Measurements from ENCODE around the gene DIPK1B.

DIPK1B gene

DNA sequence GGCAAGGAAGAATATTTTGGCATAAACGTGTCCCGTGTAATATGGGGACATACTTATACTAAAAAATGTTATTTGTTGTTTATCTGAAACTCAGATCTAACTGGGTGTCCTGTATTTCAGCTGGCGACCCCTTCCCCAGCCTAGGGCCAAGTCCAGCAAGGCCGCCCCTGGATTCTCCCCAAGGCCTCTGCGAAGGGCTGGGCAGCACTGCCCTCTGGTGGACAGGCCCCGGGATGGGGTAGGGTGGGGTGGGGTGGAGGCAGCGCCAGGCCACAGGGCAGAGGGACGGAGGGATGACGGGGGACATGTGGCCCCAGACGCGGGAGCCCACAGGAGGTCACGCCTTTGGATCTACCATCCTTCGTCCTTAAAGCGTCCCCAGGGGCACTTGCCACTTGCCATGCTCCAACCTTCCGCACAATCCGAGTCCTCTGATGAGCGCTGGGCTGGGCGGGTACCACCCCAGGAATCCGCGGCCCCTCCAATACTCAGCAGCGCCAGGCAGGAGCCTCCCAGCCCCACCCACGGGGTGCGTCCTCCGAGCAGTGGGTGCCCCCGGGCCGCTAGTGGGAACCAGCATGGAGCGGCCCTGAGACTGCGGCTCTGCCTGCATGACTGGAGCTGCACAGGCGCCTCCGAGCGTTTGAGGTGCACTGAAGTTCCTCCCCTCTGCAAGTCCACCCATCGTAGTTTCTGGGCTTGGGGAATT is 18.1 kb upstream of the DIPK1B start:
- peak; percentile 6 to 43 for DNase-seq
- Histone ChIP-seq H2BK120ac (ENCODE audit: insufficient read depth, low read length, poor library complexity) (no peak overlapping the region), H2AK5ac (ENCODE audit: low read length) (no peak overlapping the region), H3K9ac (ENCODE audit: low read length) (no peak overlapping the region), H3K4me1 (ENCODE audit: control insufficient read depth in 1 of 2, insufficient read depth in 2 of 2, low read length in 2 of 2) (peaks cover 3 to 9% of the 10 kb centered on the region in 2 experiments), H2BK12ac (ENCODE audit: low read length) (no peak overlapping the region), H3K79me1 (ENCODE audit: low read length) (no peaks in the 10 kb centered on the region), H3K27me3 (ENCODE audit: insufficient read depth, low read length) (no peaks in the 10 kb centered on the region), H2AFZ (ENCODE audit: insufficient read depth, low read length, poor library complexity) (no peak overlapping the region), H3K18ac (ENCODE audit: low read length) (no peak overlapping the region), H4K91ac (ENCODE audit: low read depth, low read length) (no peak overlapping the region), H3K4me3 (ENCODE audit: low read depth, low read length) (no peak overlapping the region), H3K36me3 (ENCODE audit: control insufficient read depth in 1 of 2, insufficient read depth in 2 of 2, low read length in 2 of 2) (no peaks in the 10 kb centered on the region), H4K8ac (ENCODE audit: low read depth, low read length) (no peak overlapping the region), H3K4ac (ENCODE audit: low read depth, low read length) (no peak overlapping the region), H3K27ac (ENCODE audit: low read depth, low read length) (no peak overlapping the region), H3K9me3 (ENCODE audit: insufficient read depth, low read depth, low read length) (peaks cover 6% of the 10 kb centered on the region), H4K12ac (ENCODE audit: low read depth, low read length) (no peak overlapping the region), H3K79me2 (ENCODE audit: control insufficient read depth, insufficient read depth, low read length, poor library complexity) (no peaks in the 10 kb centered on the region), H2BK5ac (ENCODE audit: low read depth, low read length, poor library complexity) (no peak overlapping the region), H3K14ac (ENCODE audit: low read length) (no peak overlapping the region), H3K4me2 (ENCODE audit: low read length) (no peak overlapping the region), H3K23ac (ENCODE audit: low read length) (no peak overlapping the region)
- no CpG with 5 or more reads among the region's 32 CpGs for WGBS (ENCODE audit: extremely low coverage, insufficient coverage, insufficient read length)

DNA sequence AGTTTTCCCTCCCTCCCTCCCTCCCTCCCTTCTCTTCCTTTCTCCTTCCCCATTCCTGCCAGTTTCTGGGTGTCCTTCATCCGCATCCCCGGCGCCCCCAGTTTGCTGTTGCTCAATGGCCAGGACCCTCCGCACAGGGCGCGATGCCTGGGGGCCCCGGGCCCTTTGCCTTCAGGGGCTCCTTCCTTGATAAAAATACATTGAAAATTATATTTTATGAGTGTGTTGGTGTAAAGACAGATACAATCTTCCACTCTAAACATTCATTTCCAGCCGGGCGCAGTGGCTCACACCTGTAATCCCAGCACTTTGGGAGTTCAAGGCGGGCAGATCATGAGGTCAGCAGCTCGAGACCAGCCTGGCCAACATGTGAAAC is 17.5 kb upstream of the DIPK1B start:
- Histone ChIP-seq H2BK12ac (ENCODE audit: low read length) (no peak overlapping the region), H3K27me3 (ENCODE audit: insufficient read depth, low read length) (no peaks in the 10 kb centered on the region), H3K36me3 (ENCODE audit: control insufficient read depth in 1 of 2, insufficient read depth in 2 of 2, low read length in 2 of 2) (no peaks in the 10 kb centered on the region), H3K18ac (ENCODE audit: low read length) (no peak overlapping the region), H4K12ac (ENCODE audit: low read depth, low read length) (no peak overlapping the region), H3K79me1 (ENCODE audit: low read length) (no peaks in the 10 kb centered on the region), H3K27ac (ENCODE audit: low read depth, low read length) (no peak overlapping the region), H2AFZ (ENCODE audit: insufficient read depth, low read length, poor library complexity) (no peak overlapping the region), H2AK5ac (ENCODE audit: low read length) (no peak overlapping the region), H2BK120ac (ENCODE audit: insufficient read depth, low read length, poor library complexity) (no peak overlapping the region), H3K79me2 (ENCODE audit: control insufficient read depth, insufficient read depth, low read length, poor library complexity) (no peaks in the 10 kb centered on the region), H4K91ac (ENCODE audit: low read depth, low read length) (no peak overlapping the region), H3K23ac (ENCODE audit: low read length) (no peak overlapping the region), H3K9me3 (ENCODE audit: insufficient read depth, low read depth, low read length) (peaks cover 6% of the 10 kb centered on the region), H3K4me1 (ENCODE audit: control insufficient read depth in 1 of 2, insufficient read depth in 2 of 2, low read length in 2 of 2) (peaks cover 3 to 9% of the 10 kb centered on the region in 2 experiments), H4K8ac (ENCODE audit: low read depth, low read length) (no peak overlapping the region), H3K9ac (ENCODE audit: low read length) (no peak overlapping the region), H2BK5ac (ENCODE audit: low read depth, low read length, poor library complexity) (no peak overlapping the region), H3K4me3 (ENCODE audit: low read depth, low read length) (no peak overlapping the region), H3K4ac (ENCODE audit: low read depth, low read length) (no peak overlapping the region), H3K4me2 (ENCODE audit: low read length) (no peak overlapping the region), H3K14ac (ENCODE audit: low read length) (no peak overlapping the region)
- DNase-seq: no peak
- no CpG with 5 or more reads among the region's 11 CpGs for WGBS (ENCODE audit: extremely low coverage, insufficient coverage, insufficient read length)

DNA sequence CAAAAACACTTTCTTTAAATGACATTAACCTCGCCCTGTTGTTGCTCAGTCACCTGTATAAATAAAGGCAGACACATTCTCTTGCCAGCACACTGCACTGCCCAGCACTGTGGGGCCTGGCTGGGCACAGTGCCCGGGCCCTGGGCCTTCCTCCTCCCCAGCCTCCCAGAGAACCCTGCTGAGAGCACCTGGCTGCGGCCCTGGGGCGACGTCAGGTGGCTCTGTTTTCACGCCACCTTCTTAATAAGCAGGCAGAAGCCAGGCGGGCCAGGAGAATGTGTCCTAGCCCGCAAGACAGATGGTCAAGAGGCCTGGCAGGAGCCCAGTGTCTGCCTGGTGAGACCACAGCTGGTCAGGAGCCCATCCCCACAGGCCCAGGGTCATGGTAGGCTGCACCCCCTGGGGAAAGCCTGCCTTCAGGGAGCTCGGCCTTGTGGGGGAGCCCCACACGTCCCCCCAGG is 16.9 kb upstream of the DIPK1B start:
- Histone ChIP-seq H3K79me2 (ENCODE audit: control insufficient read depth, insufficient read depth, low read length, poor library complexity) (no peaks in the 10 kb centered on the region), H2AFZ (ENCODE audit: insufficient read depth, low read length, poor library complexity) (no peak overlapping the region), H3K79me1 (ENCODE audit: low read length) (no peaks in the 10 kb centered on the region), H4K8ac (ENCODE audit: low read depth, low read length) (no peak overlapping the region), H3K27me3 (ENCODE audit: insufficient read depth, low read length) (no peaks in the 10 kb centered on the region), H3K4me1 (ENCODE audit: control insufficient read depth in 1 of 2, insufficient read depth in 2 of 2, low read length in 2 of 2) (peaks cover 3 to 9% of the 10 kb centered on the region in 2 experiments), H4K91ac (ENCODE audit: low read depth, low read length) (no peak overlapping the region), H2BK5ac (ENCODE audit: low read depth, low read length, poor library complexity) (no peak overlapping the region), H3K4me3 (ENCODE audit: low read depth, low read length) (no peak overlapping the region), H2BK120ac (ENCODE audit: insufficient read depth, low read length, poor library complexity) (no peak overlapping the region), H3K9ac (ENCODE audit: low read length) (no peak overlapping the region), H3K4ac (ENCODE audit: low read depth, low read length) (no peak overlapping the region), H3K9me3 (ENCODE audit: insufficient read depth, low read depth, low read length) (peaks cover 6% of the 10 kb centered on the region), H3K36me3 (ENCODE audit: control insufficient read depth in 1 of 2, insufficient read depth in 2 of 2, low read length in 2 of 2) (no peaks in the 10 kb centered on the region), H3K4me2 (ENCODE audit: low read length) (no peak overlapping the region), H3K23ac (ENCODE audit: low read length) (no peak overlapping the region), H4K12ac (ENCODE audit: low read depth, low read length) (no peak overlapping the region), H3K14ac (ENCODE audit: low read length) (no peak overlapping the region), H3K18ac (ENCODE audit: low read length) (no peak overlapping the region), H2AK5ac (ENCODE audit: low read length) (no peak overlapping the region), H2BK12ac (ENCODE audit: low read length) (no peak overlapping the region), H3K27ac (ENCODE audit: low read depth, low read length) (no peak overlapping the region)
- no peak for DNase-seq
- WGBS (ENCODE audit: extremely low coverage, insufficient coverage, insufficient read length): no CpG with 5 or more reads among the region's 10 CpGs

DNA sequence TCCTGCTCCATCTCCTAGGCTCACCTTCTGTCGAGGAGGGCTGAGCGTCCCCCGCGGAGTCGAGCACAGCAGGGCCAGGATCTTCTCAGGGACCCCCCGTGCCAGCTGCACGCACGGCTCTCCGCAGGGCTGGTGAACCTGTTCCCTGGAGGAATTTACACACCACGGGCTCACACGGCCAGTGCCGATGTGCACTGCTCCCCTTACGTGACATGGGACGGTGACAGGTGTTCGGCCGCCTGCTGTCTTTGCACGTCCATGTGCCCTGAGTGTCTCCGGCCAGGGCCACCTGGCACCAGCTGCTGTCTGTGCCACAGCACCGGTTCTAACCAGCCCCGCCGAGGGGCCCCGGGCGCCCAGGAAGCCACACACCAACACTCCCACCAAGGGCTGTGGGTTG is 16.4 kb upstream of the DIPK1B start:
- Histone ChIP-seq H3K27ac (ENCODE audit: low read depth, low read length) (no peak overlapping the region), H3K4me2 (ENCODE audit: low read length) (no peak overlapping the region), H3K4ac (ENCODE audit: low read depth, low read length) (no peak overlapping the region), H4K91ac (ENCODE audit: low read depth, low read length) (no peak overlapping the region), H3K79me2 (ENCODE audit: control insufficient read depth, insufficient read depth, low read length, poor library complexity) (no peaks in the 10 kb centered on the region), H3K18ac (ENCODE audit: low read length) (no peak overlapping the region), H4K8ac (ENCODE audit: low read depth, low read length) (no peak overlapping the region), H2AK5ac (ENCODE audit: low read length) (no peak overlapping the region), H3K9me3 (ENCODE audit: insufficient read depth, low read depth, low read length) (peaks cover 6% of the 10 kb centered on the region), H2AFZ (ENCODE audit: insufficient read depth, low read length, poor library complexity) (no peak overlapping the region), H3K36me3 (ENCODE audit: control insufficient read depth in 1 of 2, insufficient read depth in 2 of 2, low read length in 2 of 2) (no peaks in the 10 kb centered on the region), H2BK120ac (ENCODE audit: insufficient read depth, low read length, poor library complexity) (no peak overlapping the region), H4K12ac (ENCODE audit: low read depth, low read length) (no peak overlapping the region), H3K14ac (ENCODE audit: low read length) (no peak overlapping the region), H3K4me1 (ENCODE audit: control insufficient read depth in 1 of 2, insufficient read depth in 2 of 2, low read length in 2 of 2) (peaks cover 3 to 9% of the 10 kb centered on the region in 2 experiments), H3K79me1 (ENCODE audit: low read length) (no peaks in the 10 kb centered on the region), H2BK5ac (ENCODE audit: low read depth, low read length, poor library complexity) (no peak overlapping the region), H2BK12ac (ENCODE audit: low read length) (no peak overlapping the region), H3K9ac (ENCODE audit: low read length) (no peak overlapping the region), H3K4me3 (ENCODE audit: low read depth, low read length) (no peak overlapping the region), H3K27me3 (ENCODE audit: insufficient read depth, low read length) (no peaks in the 10 kb centered on the region), H3K23ac (ENCODE audit: low read length) (no peak overlapping the region)
- DNase-seq: no peak
- no CpG with 5 or more reads among the region's 23 CpGs for WGBS (ENCODE audit: extremely low coverage, insufficient coverage, insufficient read length)

Data from trophoblast cell (in vitro differentiated cells and primary cell).